ENCODE results near the gene AKAP8L.

GRCh38 chr19:15443325-15443724, 24.5 kb upstream of the AKAP8L start:
- TF ChIP-seq CTCF (IDR thresholded peaks at IDR 0.05) (no peak), POLR2A (IDR thresholded peaks at IDR 0.05) (no peak)
